ENCODE results near the gene SLC25A41. TPM values are rescaled to one million over a fixed set of nuclear protein-coding genes. Genes with fewer than 3 reads are reported as not detected.
A peak's percentile ranks its signal among the peaks of the same experiment; 100 is the strongest.

Gene SLC25A41
- total and polyA plus RNA-seq, 9 of the 15 experiments (the other 6 are each of a cell fraction or from before 2014, with no cell fraction given): 0.08 to 4.2 (median 1.6) TPM

GRCh38 chr19:6423499-6424194 is 9.9 kb downstream of the SLC25A41 start:
- Histone ChIP-seq H3K9me1 (ENCODE audit: control insufficient read depth, insufficient read depth, low read length) (peaks cover 11% of the 10 kb centered on the region), H3K4me1 (replicated peaks in 1 of 2; ENCODE audit: control insufficient read depth in 2 of 2, insufficient read depth in 2 of 2, low read length in 2 of 2) (peaks cover 17 to 43% of the 10 kb centered on the region in 2 experiments), H3K4me3 (peak overlapping the region; percentile 82), H3K9ac (ENCODE audit: insufficient read depth in 1 of 2, low read depth in 2 of 2, low read length in 2 of 2) (peak overlapping the region; percentile 80 to 92), H2AFZ (ENCODE audit: low read depth, low read length) (no peak overlapping the region), H4K20me1 (replicated peaks; ENCODE audit: control insufficient read depth, insufficient read depth, low read length) (peaks cover 51% of the 10 kb centered on the region), H3K27me3 (ENCODE audit: control insufficient read depth in 2 of 2, insufficient read depth in 2 of 2, low read length in 2 of 2) (no peaks in the 10 kb centered on the region), H3K9me3 (replicated peaks; ENCODE audit: control insufficient read depth, insufficient read depth, low read depth, low read length) (no peaks in the 10 kb centered on the region), H3K36me3 (ENCODE audit: control insufficient read depth, insufficient read depth, low read length) (peaks cover 47% of the 10 kb centered on the region), H3K79me2 (ENCODE audit: control insufficient read depth, insufficient read depth, low read length) (peaks cover 63% of the 10 kb centered on the region), H3K27ac (ENCODE audit: extremely low read depth, low read depth, low read length) (peak overlapping the region; percentile 70), H3K4me2 (ENCODE audit: insufficient read depth, low read length) (peak overlapping the region; percentile 95)
- in situ Hi-C loops (cut with MboI): no loop called here
- peak; percentile 43 to 76 (median 54) for DNase-seq (ENCODE audit: extremely low read depth in 1 of 4, low spot score in 3 of 4)
- BruUV-seq (replicated peaks): no TSS peak
- ATAC-seq: peak; percentile 23
- intact Hi-C loops (cut with micrococcal nuclease): loop anchor here (10.0 kb wide), 2 partner anchors 109 to 259 kb away; no protein-coding TSS in a partner anchor
- 0% methylated on average over 20 of the region's 20 CpGs for WGBS (ENCODE audit: insufficient coverage, low coverage, missing lambda C conversion rate)
- peak; percentile 87 for FAIRE-seq
- CTCF ChIA-PET (ENCODE audit: low intra/inter-chr PET ratio): no interaction called here
- POLR2A ChIA-PET: interaction anchor here (0.7 to 2.4 kb wide), 3 partner anchors 9 to 147 kb away, joined by 3 to 16 read pairs (median 3); no protein-coding TSS in a partner anchor
- TF ChIP-seq PCBP2 (IDR thresholded peaks at IDR 0.05; ENCODE audit: low read depth, low read length, poor library complexity, severe bottlenecking): no peak
- TF ChIP-seq STAG1 (CRISPR knock-in tag; IDR thresholded peaks at IDR 0.05; ENCODE audit: borderline replicate concordance): no peak
- 0 out of 2 replicates have a peak, but pooled peaks have one; percentile 15 for TF ChIP-seq ZBTB40 (IDR thresholded peaks at IDR 0.05)
- TF ChIP-seq ZBTB40 (CRISPR knock-in tag; IDR thresholded peaks at IDR 0.05): 0 out of 2 replicates have a peak, but pooled peaks have one; percentile 13
- no peak for TF ChIP-seq FIP1L1 (IDR thresholded peaks at IDR 0.05; ENCODE audit: low read depth, low read length, poor library complexity, severe bottlenecking)
- TF ChIP-seq ATF4 (CRISPR knock-in tag; IDR thresholded peaks at IDR 0.05): no peak
- TF ChIP-seq ZNF124 (CRISPR knock-in tag; IDR thresholded peaks at IDR 0.05): no peak
- 0 out of 2 replicates have a peak, but pooled peaks have one; percentile 52 for TF ChIP-seq OTX1 (CRISPR knock-in tag; IDR thresholded peaks at IDR 0.05)
- TF ChIP-seq CHD1 (IDR thresholded peaks at IDR 0.05; ENCODE audit: low read length): peak; percentile 80
- no peak for TF ChIP-seq ILF3 (IDR thresholded peaks at IDR 0.05; ENCODE audit: borderline replicate concordance)
- peak; percentile 38; the same call in 1 of the 2 replicates for TF ChIP-seq MXI1 (IDR thresholded peaks at IDR 0.05; ENCODE audit: low read depth, low read length)
- no peak for TF ChIP-seq FOS (IDR thresholded peaks at IDR 0.05; ENCODE audit: extremely low read depth, insufficient read length)
